HUES6 (cell line): Measurements from ENCODE around the gene NKX2-4.
A peak's percentile ranks its signal among the peaks of the same experiment; 100 is the strongest.
"Not testable (repeated sequence)": the region's sequence is repeated elsewhere in the genome, so short reads cannot be mapped to it uniquely, and the experiment has no call there.

Experiments
- H3K27ac ChIP-seq: 2 replicates; pipeline ENCODE4 v1.7.0; 2013; ENCODE audit warnings: low read depth, mild to moderate bottlenecking, low read length, inconsistent platforms
- H3K27me3 ChIP-seq: 2 replicates; pipeline ENCODE4 v1.6.1; 2013; ENCODE audit warnings: low read length; ENCODE audit not compliant: control insufficient read depth, insufficient read depth
- H3K36me3 ChIP-seq: 2 replicates; pipeline ENCODE4 v1.6.1; 2013; ENCODE audit warnings: low read length; ENCODE audit not compliant: control insufficient read depth, insufficient read depth
- H3K4me1 ChIP-seq: 2 replicates; pipeline ENCODE4 v1.6.1; 2013; ENCODE audit warnings: low read length; ENCODE audit not compliant: control insufficient read depth, insufficient read depth
- H3K4me3 ChIP-seq: 2 replicates; pipeline ENCODE4 v1.5.1; 2013; ENCODE audit warnings: low read depth, low read length
- H3K9ac ChIP-seq: one replicate; pipeline ENCODE4 v1.6.1; 2013; ENCODE audit warnings: mild to moderate bottlenecking, low read length
- H3K9me3 ChIP-seq: 2 replicates; pipeline ENCODE4 v1.6.1; 2013; ENCODE audit warnings: low read depth, low read length; ENCODE audit not compliant: control insufficient read depth, insufficient read depth

NKX2-4 gene

DNA sequence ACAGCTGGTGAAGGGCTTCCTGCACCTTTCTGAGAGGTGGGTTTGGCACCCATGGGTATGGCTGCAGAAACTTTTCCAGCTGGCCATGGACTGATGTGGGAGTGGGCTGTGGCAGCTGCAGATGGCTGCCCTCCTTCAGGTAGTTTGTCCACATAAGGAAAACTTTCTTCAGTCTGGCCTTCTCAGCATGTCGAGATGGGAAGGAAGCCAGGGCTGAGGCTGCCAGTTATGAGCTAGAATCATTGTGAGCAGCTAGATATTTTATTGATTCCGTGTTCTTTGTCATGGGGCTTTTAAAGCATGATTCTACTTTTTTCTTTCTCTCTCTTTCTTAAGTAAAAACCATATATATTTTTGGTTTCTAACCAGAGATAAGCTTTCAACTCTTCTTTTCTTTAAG, 16.6 kb downstream of the NKX2-4 start:
- no peak overlapping the region for H3K27ac ChIP-seq
- H3K4me1 ChIP-seq = no peaks in the 10 kb centered on the region
- H3K4me3 ChIP-seq = no peak overlapping the region
- H3K9me3 ChIP-seq = no peaks in the 10 kb centered on the region
- no peak overlapping the region for H3K9ac ChIP-seq
- H3K27me3 ChIP-seq = no peaks in the 10 kb centered on the region
- peaks cover 62% of the 10 kb centered on the region for H3K36me3 ChIP-seq

GRCh38 chr20:21378259-21378658, 19.1 kb downstream of the NKX2-4 start:
- no peak overlapping the region for H3K9ac ChIP-seq
- peaks cover 40% of the 10 kb centered on the region for H3K36me3 ChIP-seq
- no peak overlapping the region for H3K4me3 ChIP-seq
- H3K4me1 ChIP-seq = no peaks in the 10 kb centered on the region
- no peaks in the 10 kb centered on the region for H3K9me3 ChIP-seq
- no peaks in the 10 kb centered on the region for H3K27me3 ChIP-seq
- H3K27ac ChIP-seq = no peak overlapping the region

DNA sequence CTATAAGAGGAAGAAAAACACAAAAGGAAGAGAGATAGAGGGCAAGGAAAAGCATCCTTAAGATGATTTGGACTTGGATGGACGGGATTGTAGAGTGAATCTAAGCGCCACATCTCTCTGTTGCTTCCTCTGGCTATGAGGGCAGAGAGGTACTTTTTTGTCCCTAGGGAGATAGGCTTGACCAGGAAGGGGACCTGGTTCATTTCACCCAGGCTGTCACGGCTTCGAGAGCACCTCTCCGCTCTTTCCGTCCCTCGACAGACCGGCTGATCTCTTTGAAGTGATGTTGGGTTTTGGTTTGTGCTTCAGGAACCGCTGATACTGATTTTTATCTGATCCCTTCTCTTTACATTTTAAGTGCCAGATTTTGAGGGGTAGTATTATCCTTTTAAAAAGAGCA, 19.6 kb downstream of the NKX2-4 start:
- Histone ChIP-seq H3K4me1 (no peaks in the 10 kb centered on the region), H3K27me3 (no peaks in the 10 kb centered on the region), H3K9me3 (no peaks in the 10 kb centered on the region), H3K27ac (no peak overlapping the region), H3K9ac (no peak overlapping the region), H3K36me3 (peaks cover 40% of the 10 kb centered on the region), H3K4me3 (no peak overlapping the region)

GRCh38 chr20:21376626-21377025, 20.7 kb downstream of the NKX2-4 start:
- Histone ChIP-seq H3K4me1 (no peaks in the 10 kb centered on the region), H3K36me3 (peaks cover 33% of the 10 kb centered on the region), H3K27me3 (no peaks in the 10 kb centered on the region), H3K4me3 (no peak overlapping the region), H3K9ac (no peak overlapping the region), H3K9me3 (no peaks in the 10 kb centered on the region), H3K27ac (no peak overlapping the region)

GRCh38 chr20:21373436-21373835, 23.9 kb downstream of the NKX2-4 start:
- H3K9ac ChIP-seq = no peak overlapping the region
- no peaks in the 10 kb centered on the region for H3K9me3 ChIP-seq
- no peak overlapping the region for H3K4me3 ChIP-seq
- H3K4me1 ChIP-seq = no peaks in the 10 kb centered on the region
- peaks cover 50% of the 10 kb centered on the region for H3K36me3 ChIP-seq
- H3K27me3 ChIP-seq = no peaks in the 10 kb centered on the region
- no peak overlapping the region for H3K27ac ChIP-seq

- no peaks in the 10 kb centered on the region for H3K27me3 ChIP-seq
- peaks cover 60% of the 10 kb centered on the region for H3K36me3 ChIP-seq
- H3K27ac ChIP-seq = no peak overlapping the region
- H3K4me3 ChIP-seq = no peak overlapping the region
- no peaks in the 10 kb centered on the region for H3K9me3 ChIP-seq
- no peaks in the 10 kb centered on the region for H3K4me1 ChIP-seq
- H3K9ac ChIP-seq = no peak overlapping the region
These were observed 25.3 kb downstream of the NKX2-4 start for GRCh38 chr20:21372016-21372415.

DNA sequence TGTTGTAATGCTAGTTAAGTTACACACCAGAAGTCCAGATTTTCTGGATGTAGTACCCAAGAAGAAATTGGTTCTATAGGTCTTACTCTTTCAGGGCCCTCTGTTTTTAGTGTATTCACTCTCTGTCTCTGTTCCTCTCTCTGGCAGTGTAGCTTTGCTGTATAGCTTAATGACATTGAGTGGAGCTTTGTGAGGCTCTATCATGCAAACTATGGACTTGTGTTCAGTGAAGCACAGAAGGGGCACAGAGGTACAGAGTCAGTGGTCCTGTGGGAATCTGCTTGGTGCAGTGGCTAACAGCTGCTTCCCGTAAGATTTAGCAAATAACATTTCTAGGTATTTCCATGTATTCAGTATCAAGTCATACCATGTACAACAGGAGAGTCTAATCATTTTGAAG, 26.1 kb downstream of the NKX2-4 start:
- no peaks in the 10 kb centered on the region for H3K27me3 ChIP-seq
- no peak overlapping the region for H3K4me3 ChIP-seq
- H3K9me3 ChIP-seq = no peaks in the 10 kb centered on the region
- H3K4me1 ChIP-seq = no peaks in the 10 kb centered on the region
- H3K9ac ChIP-seq = no peak overlapping the region
- H3K27ac ChIP-seq = no peak overlapping the region
- peaks cover 63% of the 10 kb centered on the region for H3K36me3 ChIP-seq

DNA sequence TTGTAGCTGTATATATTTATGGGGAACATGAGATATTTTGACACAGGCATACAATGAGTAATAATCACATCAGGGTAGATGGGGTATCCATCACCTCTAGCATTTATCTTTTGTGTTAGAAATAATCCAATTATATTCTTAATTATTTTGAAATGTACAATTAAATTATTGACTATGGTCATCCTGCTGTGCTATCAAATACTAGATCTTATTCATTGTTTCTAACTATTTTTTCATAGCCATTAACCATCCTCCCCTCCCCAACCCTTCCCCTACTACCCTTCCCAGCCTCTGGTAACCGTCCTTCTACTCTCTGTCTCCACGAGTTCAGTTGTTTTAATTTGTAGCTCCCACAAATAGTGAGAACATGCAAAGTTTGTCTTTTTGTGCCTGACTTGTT, 28.5 kb downstream of the NKX2-4 start:
- Histone ChIP-seq H3K4me1 (no peaks in the 10 kb centered on the region), H3K9me3 (no peaks in the 10 kb centered on the region), H3K27me3 (no peaks in the 10 kb centered on the region), H3K4me3 (no peak overlapping the region), H3K27ac (no peak overlapping the region), H3K36me3 (peaks cover 76% of the 10 kb centered on the region), H3K9ac (no peak overlapping the region)

GRCh38 chr20:21366273-21366672, 31.1 kb downstream of the NKX2-4 start:
- H3K27ac ChIP-seq, H3K4me3 ChIP-seq, H3K9ac ChIP-seq, H3K4me1 ChIP-seq, H3K9me3 ChIP-seq, H3K27me3 ChIP-seq: not testable (repeated sequence)
- peaks cover 84% of the 10 kb centered on the region for H3K36me3 ChIP-seq

- Histone ChIP-seq H3K9me3 (no peaks in the 10 kb centered on the region), H3K4me3 (no peak overlapping the region), H3K27ac (no peak overlapping the region), H3K27me3 (no peaks in the 10 kb centered on the region), H3K4me1 (no peaks in the 10 kb centered on the region), H3K9ac (no peak overlapping the region), H3K36me3 (peaks cover 86% of the 10 kb centered on the region)
These were observed 31.6 kb downstream of the NKX2-4 start for GRCh38 chr20:21365771-21366170.

GRCh38 chr20:21364413-21364812, 32.9 kb downstream of the NKX2-4 start:
- Histone ChIP-seq H3K9me3 (no peaks in the 10 kb centered on the region), H3K36me3 (peaks cover 86% of the 10 kb centered on the region), H3K4me3 (no peak overlapping the region), H3K27ac (no peak overlapping the region), H3K9ac (no peak overlapping the region), H3K27me3 (no peaks in the 10 kb centered on the region), H3K4me1 (no peaks in the 10 kb centered on the region)

GRCh38 chr20:21361266-21361665, 36.1 kb downstream of the NKX2-4 start:
- Histone ChIP-seq H3K4me1 (no peaks in the 10 kb centered on the region), H3K27ac (0 out of 2 replicates have a peak overlapping the region, but pooled peaks have one; percentile 14), H3K4me3 (no peak overlapping the region), H3K9ac (no peak overlapping the region), H3K36me3 (peaks cover 85% of the 10 kb centered on the region), H3K9me3 (no peaks in the 10 kb centered on the region), H3K27me3 (no peaks in the 10 kb centered on the region)
